ENCODE measurements around the gene LRRFIP1.

Gene LRRFIP1

GRCh38 chr2:237638176-237638575, 10.8 kb downstream of the LRRFIP1 start:
- TF ChIP-seq POLR2AphosphoS5 (IDR thresholded peaks at IDR 0.05; ENCODE audit: low read depth, low read length) (no peak), SIN3A (IDR thresholded peaks at IDR 0.05; ENCODE audit: borderline replicate concordance, insufficient read depth, low read length) (no peak), FOXP2 (optimal IDR thresholded peaks at IDR 0.05; ENCODE audit: borderline replicate concordance, extremely low read depth, extremely low read length, insufficient read depth) (no peak), REST (IDR thresholded peaks at IDR 0.05; ENCODE audit: insufficient read depth in 1 of 2, low read depth in 2 of 2, low read length in 2 of 2) (no peak), TAF1 (IDR thresholded peaks at IDR 0.05; ENCODE audit: borderline replicate concordance, insufficient read depth, low read length) (no peak)

GRCh38 chr2:237639052-237639835, 11.9 kb downstream of the LRRFIP1 start:
- TF ChIP-seq REST (IDR thresholded peaks at IDR 0.05; ENCODE audit: insufficient read depth in 1 of 2, low read depth in 2 of 2, low read length in 2 of 2) (no peak), TAF1 (IDR thresholded peaks at IDR 0.05; ENCODE audit: borderline replicate concordance, insufficient read depth, low read length) (no peak), SIN3A (IDR thresholded peaks at IDR 0.05; ENCODE audit: borderline replicate concordance, insufficient read depth, low read length) (no peak), FOXP2 (optimal IDR thresholded peaks at IDR 0.05; ENCODE audit: borderline replicate concordance, extremely low read depth, extremely low read length, insufficient read depth) (no peak), POLR2AphosphoS5 (IDR thresholded peaks at IDR 0.05; ENCODE audit: low read depth, low read length) (no peak)

GRCh38 chr2:237639836-237640220, 12.4 kb downstream of the LRRFIP1 start:
- TF ChIP-seq REST (IDR thresholded peaks at IDR 0.05; ENCODE audit: insufficient read depth in 1 of 2, low read depth in 2 of 2, low read length in 2 of 2), result no peak
- no peak for TF ChIP-seq POLR2AphosphoS5 (IDR thresholded peaks at IDR 0.05; ENCODE audit: low read depth, low read length)
- no peak for TF ChIP-seq FOXP2 (optimal IDR thresholded peaks at IDR 0.05; ENCODE audit: borderline replicate concordance, extremely low read depth, extremely low read length, insufficient read depth)
- no peak for TF ChIP-seq TAF1 (IDR thresholded peaks at IDR 0.05; ENCODE audit: borderline replicate concordance, insufficient read depth, low read length)
- no peak for TF ChIP-seq SIN3A (IDR thresholded peaks at IDR 0.05; ENCODE audit: borderline replicate concordance, insufficient read depth, low read length)

GRCh38 chr2:237640493-237640998, 13.2 kb downstream of the LRRFIP1 start:
- TF ChIP-seq POLR2AphosphoS5 (IDR thresholded peaks at IDR 0.05; ENCODE audit: low read depth, low read length) (no peak), SIN3A (IDR thresholded peaks at IDR 0.05; ENCODE audit: borderline replicate concordance, insufficient read depth, low read length) (no peak)

- TF ChIP-seq TAF1 (IDR thresholded peaks at IDR 0.05; ENCODE audit: borderline replicate concordance, insufficient read depth, low read length), result no peak
- TF ChIP-seq FOXP2 (optimal IDR thresholded peaks at IDR 0.05; ENCODE audit: borderline replicate concordance, extremely low read depth, extremely low read length, insufficient read depth), result no peak
- TF ChIP-seq SIN3A (IDR thresholded peaks at IDR 0.05; ENCODE audit: borderline replicate concordance, insufficient read depth, low read length), result no peak
- no peak for TF ChIP-seq REST (IDR thresholded peaks at IDR 0.05; ENCODE audit: insufficient read depth in 1 of 2, low read depth in 2 of 2, low read length in 2 of 2)
- no peak for TF ChIP-seq POLR2AphosphoS5 (IDR thresholded peaks at IDR 0.05; ENCODE audit: low read depth, low read length)
These were observed 14.8 kb downstream of the LRRFIP1 start for GRCh38 chr2:237642038-237642734.
